IMR-90 (cell line): ENCODE results near the gene LSM8. TPM values are rescaled to one million over a fixed set of nuclear protein-coding genes. Genes with fewer than 3 reads are reported as not detected.

Source experiments
- ATAC-seq: fragments of 200-7000 bp; cut with Tn5 transposase; 2 replicates; pipeline ENCODE4 v1.9.1; 2020; ENCODE audit warnings: low read depth, mild to moderate bottlenecking, moderate library complexity
- BruUV-seq: library from RNA; stranded (reverse); fragments of 400-500 nt; replicated peaks from 2 replicates; lab custom pipeline; 2021; lab: Mats Ljungman, UMichigan
- CTCF ChIA-PET: fragments of 300-600 bp; formaldehyde crosslinking; extraction: SDS; loops from one replicate; lab custom pipeline; 2021; ENCODE audit warnings: antibody characterized with exemption; lab: Yijun Ruan, JAX
- POLR2A ChIA-PET: fragments of 300-600 bp; sonication (Branson Sonifier 250); formaldehyde crosslinking; loops from one replicate; lab custom pipeline; 2022; ENCODE audit warnings: antibody characterized with exemption; ENCODE audit not compliant: unreplicated experiment; lab: Charles Lee
- DNase-seq: peaks from one replicate; pipeline ENCODE4 v3.0.0; 2013
- H2AFZ ChIP-seq: replicated peaks from 2 replicates; pipeline ENCODE3; 2013; ENCODE audit warnings: low read length, mild to moderate bottlenecking; ENCODE audit not compliant: poor library complexity
- H2AK5ac ChIP-seq: 2 replicates; pipeline ENCODE4 v1.6.1; 2013; ENCODE audit warnings: low read depth, low read length, inconsistent platforms
- H2AK9ac ChIP-seq: replicated peaks from 2 replicates; pipeline ENCODE3; 2013; ENCODE audit warnings: mild to moderate bottlenecking, low read depth, low read length, moderate library complexity; ENCODE audit not compliant: poor library complexity
- H2BK120ac ChIP-seq: 2 replicates; pipeline ENCODE4 v1.6.1; 2013; ENCODE audit warnings: low read depth, low read length, inconsistent platforms
- H2BK15ac ChIP-seq: 3 replicates; pipeline ENCODE4 v1.6.1; 2013; ENCODE audit warnings: low read depth, low read length, inconsistent platforms
- H2BK20ac ChIP-seq: 2 replicates; pipeline ENCODE4 v1.6.1; 2013; ENCODE audit warnings: low read depth, mild to moderate bottlenecking, inconsistent platforms, low read length, moderate library complexity
- H2BK5ac ChIP-seq: 2 replicates; pipeline ENCODE4 v1.6.1; 2013; ENCODE audit warnings: mild to moderate bottlenecking, low read depth, low read length, inconsistent platforms; ENCODE audit not compliant: poor library complexity, severe bottlenecking
- H3K14ac ChIP-seq: replicated peaks from 2 replicates; pipeline ENCODE4 v1.6.1; 2013; ENCODE audit warnings: low read depth, low read length, inconsistent platforms
- H3K18ac ChIP-seq: 2 replicates; pipeline ENCODE4 v1.6.1; 2013; ENCODE audit warnings: low read depth, low read length, control low read depth
- H3K23ac ChIP-seq: 2 replicates; pipeline ENCODE4 v1.6.1; 2013; ENCODE audit warnings: low read depth, low read length, inconsistent platforms
- H3K27ac ChIP-seq: 2 replicates; pipeline ENCODE4 v1.5.1; 2013; ENCODE audit warnings: mild to moderate bottlenecking, control low read depth, low read length; ENCODE audit not compliant: insufficient read depth
- H3K27me3 ChIP-seq: 2 replicates; pipeline ENCODE4 v1.6.1; 2013; ENCODE audit warnings: low read length; ENCODE audit not compliant: control insufficient read depth, insufficient read depth
- H3K36me3 ChIP-seq: 2 replicates; pipeline ENCODE4 v1.6.1; 2013; ENCODE audit warnings: low read length, mixed read lengths; ENCODE audit not compliant: control insufficient read depth, insufficient read depth
- H3K4ac ChIP-seq: 2 replicates; pipeline ENCODE4 v1.6.1; 2013; ENCODE audit warnings: low read depth, low read length, inconsistent platforms
- H3K4me1 ChIP-seq: 2 replicates; pipeline ENCODE4 v1.6.1; 2013; ENCODE audit warnings: low read length, mixed read lengths; ENCODE audit not compliant: control insufficient read depth, insufficient read depth
- H3K4me2 ChIP-seq: 2 replicates; pipeline ENCODE4 v1.6.1; 2013; ENCODE audit warnings: low read depth, mild to moderate bottlenecking, control low read depth, low read length, moderate library complexity
- H3K4me3 ChIP-seq: 2 replicates; pipeline ENCODE4 v1.5.1; 2013; ENCODE audit warnings: low read depth, mild to moderate bottlenecking, control low read depth, low read length, moderate library complexity; ENCODE audit not compliant: insufficient read depth
- H3K56ac ChIP-seq: 2 replicates; pipeline ENCODE4 v1.6.1; 2013; ENCODE audit warnings: low read length, inconsistent platforms; ENCODE audit not compliant: insufficient read depth; ENCODE audit errors: extremely low read depth
- H3K79me1 ChIP-seq, 2 experiments: 2 replicates each; pipeline ENCODE4 v1.6.1; 2013; ENCODE audit warnings: low read length in 2 of 2, inconsistent platforms in 1 of 2, low read depth in 1 of 2
- H3K9ac ChIP-seq: 2 replicates; pipeline ENCODE4 v1.6.1; 2013; ENCODE audit warnings: low read depth, low read length, control low read depth
- H3K9me1 ChIP-seq: 2 replicates; pipeline ENCODE4 v1.6.1; 2013; ENCODE audit warnings: low read length, inconsistent platforms; ENCODE audit not compliant: insufficient read depth
- H3K9me3 ChIP-seq: 2 replicates; pipeline ENCODE4 v1.6.1; 2013; ENCODE audit warnings: low read length; ENCODE audit not compliant: control insufficient read depth, insufficient read depth
- H4K20me1 ChIP-seq: 2 replicates; pipeline ENCODE4 v1.6.1; 2013; ENCODE audit warnings: low read length, inconsistent platforms; ENCODE audit not compliant: insufficient read depth
- H4K5ac ChIP-seq: 2 replicates; pipeline ENCODE4 v1.6.1; 2013; ENCODE audit warnings: mild to moderate bottlenecking, low read depth, low read length, control low read depth
- H4K8ac ChIP-seq, 2 experiments: 2 replicates each; pipeline ENCODE4 v1.6.1; 2013; ENCODE audit warnings: low read depth in 2 of 2, low read length in 2 of 2, control low read depth in 1 of 2, inconsistent platforms in 1 of 2
- H4K91ac ChIP-seq: 2 replicates; pipeline ENCODE4 v1.6.1; 2013; ENCODE audit warnings: low read depth, low read length, inconsistent platforms; ENCODE audit not compliant: insufficient read depth
- CTCF ChIP-seq: conservative IDR thresholded peaks from 2 replicates; pipeline ENCODE4 v1.5.1; 2012; ENCODE audit warnings: mild to moderate bottlenecking, low read depth, low read length, improper control_type of control experiment
- FOS ChIP-seq: fragments of 150-350 bp; IDR thresholded peaks from 2 replicates; pipeline ENCODE4 v1.6.1; 2016; ENCODE audit warnings: low read depth, low read length
- MXI1 ChIP-seq: IDR thresholded peaks from 2 replicates; pipeline ENCODE4 v1.6.1; 2012; ENCODE audit warnings: low read depth, mild to moderate bottlenecking, low read length, moderate library complexity, borderline replicate concordance
- NFE2L2 ChIP-seq: fragments of 150-350 bp; IDR thresholded peaks from 2 replicates; pipeline ENCODE4 v1.6.1; 2016; ENCODE audit warnings: low read depth, mild to moderate bottlenecking, low read length
- POLR2A ChIP-seq: IDR thresholded peaks from 2 replicates; pipeline ENCODE4 v1.6.1; 2012; ENCODE audit warnings: mild to moderate bottlenecking, low read depth, low read length
- RFX5 ChIP-seq: IDR thresholded peaks from 2 replicates; pipeline ENCODE4 v1.8.0; 2012; ENCODE audit warnings: low read depth, mild to moderate bottlenecking, low read length, moderate library complexity
- USF2 ChIP-seq: fragments of 150-350 bp; IDR thresholded peaks from 2 replicates; pipeline ENCODE4 v1.6.1; 2017; ENCODE audit warnings: mild to moderate bottlenecking, antibody characterized with exemption, low read length, low read depth
- dilution Hi-C: fragments of 300-500 bp; cut with HindIII; formaldehyde crosslinking; loops from one replicate; pipeline ENCODE4 v1.14.3; 2018; ENCODE audit warnings: low sequenced_read_pairs; ENCODE audit not compliant: unreplicated experiment
- in situ Hi-C: fragments of 300-500 bp; cut with MboI; formaldehyde crosslinking; loops from 3 replicates; pipeline ENCODE4 v1.14.3; 2019; ENCODE audit warnings: low sequenced_read_pairs, inconsistent platforms, mixed read lengths
- intact Hi-C: fragments of 100-400 bp; cut with micrococcal nuclease; formaldehyde crosslinking; loops from 2 replicates; pipeline ENCODE4 v1.10.0; 2022
- polyA plus RNA-seq, 3 experiments: library from polyadenylated mRNA; depleted of rRNA; stranded (reverse); fragments of >200 nt; gene quantifications; 2 replicates each; pipeline ENCODE4 v1.2.3, GENCODE V29; 2012; ENCODE audit warnings: low replicate concordance in 1 of 3
- total RNA-seq: library from RNA; depleted of rRNA; stranded (reverse); fragments of >200 nt; gene quantifications from 2 replicates; pipeline ENCODE4 v1.2.3, GENCODE V29; 2012

Gene LSM8
- total and polyA plus RNA-seq, 2 of the 4 experiments (the other 2 are of a cell fraction), result 9.7 to 30.2 TPM

- peaks cover 15 to 32% of the 10 kb centered on the region in 2 experiments; a peak in 3 of 4 replicates for H3K79me1 ChIP-seq
- no peak overlapping the region for H4K5ac ChIP-seq
- H3K9me3 ChIP-seq, result no peaks in the 10 kb centered on the region
- H4K8ac ChIP-seq, result no peak overlapping the region
- H3K9me1 ChIP-seq, result no peaks in the 10 kb centered on the region
- ChIA-PET CTCF (no interaction called here), POLR2A (no interaction called here)
- H2BK20ac ChIP-seq, result no peak overlapping the region
- TF ChIP-seq USF2, result no peak
- TF ChIP-seq POLR2A, result no peak
- TF ChIP-seq FOS, result no peak
- TF ChIP-seq MXI1, result no peak
- no peak for TF ChIP-seq CTCF
- TF ChIP-seq NFE2L2, result no peak
- no peak for TF ChIP-seq RFX5
- ATAC-seq (no peak), DNase-seq (no peak)
- no peak overlapping the region for H2BK120ac ChIP-seq
- in situ Hi-C loops, result no loop called here
- H3K9ac ChIP-seq, result no peak overlapping the region
- H3K18ac ChIP-seq, result no peak overlapping the region
- H3K56ac ChIP-seq, result no peak overlapping the region
- BruUV-seq, result no TSS peak
- H3K27ac ChIP-seq, result no peak overlapping the region
- dilution Hi-C loops, result no loop called here
- intact Hi-C loops, result no loop called here
- no peak overlapping the region for H3K4me3 ChIP-seq
- no peaks in the 10 kb centered on the region for H3K27me3 ChIP-seq
- no peak overlapping the region for H3K23ac ChIP-seq
- no peaks in the 10 kb centered on the region; the same call in 1 of the 2 replicates for H4K20me1 ChIP-seq
- H3K4me2 ChIP-seq, result no peak overlapping the region
- H3K36me3 ChIP-seq, result peaks cover 11% of the 10 kb centered on the region
- H3K4ac ChIP-seq, result no peak overlapping the region
- no peak overlapping the region for H2BK5ac ChIP-seq
- no peak overlapping the region for H2AK5ac ChIP-seq
- H4K91ac ChIP-seq, result no peak overlapping the region
- H3K14ac ChIP-seq, result no peak overlapping the region
- H2BK15ac ChIP-seq, result no peak overlapping the region
- H2AK9ac ChIP-seq, result no peak overlapping the region
- H3K4me1 ChIP-seq, result no peaks in the 10 kb centered on the region
- H2AFZ ChIP-seq, result no peak overlapping the region
Measured at GRCh38 chr7:118186501-118186900, 2.5 kb downstream of the LSM8 start.
